Upper lobe of left lung (tissue), 4 donors: ENCODE measurements around the gene DCPS.

Experiments used
- EP300 ChIP-seq, 4 donors: sonication (generic); formaldehyde crosslinking; IDR thresholded peaks; one replicate each; pipeline ENCODE4 v1.5.1; 2017; ENCODE audit warnings: antibody characterized with exemption in 4 of 4, control low read depth in 2 of 4
- POLR2A ChIP-seq, 4 donors: fragments of 450-650 bp; IDR thresholded peaks; one replicate each; pipeline ENCODE4 v1.5.1; 2016 to 2017; ENCODE audit warnings: antibody characterized with exemption in 4 of 4, mild to moderate bottlenecking in 2 of 4
- TF ChIP-seq, protein P1 (sequence below), 6 experiments: fragments of 450-650 bp in 4 of 6; fragments of 200-600 bp in 2 of 6; sonication (generic) in 2 of 6; IDR thresholded peaks; one replicate each; pipeline ENCODE4 v1.5.1; 2016 to 2019; ENCODE audit warnings: antibody characterized with exemption in 6 of 6

DNA sequence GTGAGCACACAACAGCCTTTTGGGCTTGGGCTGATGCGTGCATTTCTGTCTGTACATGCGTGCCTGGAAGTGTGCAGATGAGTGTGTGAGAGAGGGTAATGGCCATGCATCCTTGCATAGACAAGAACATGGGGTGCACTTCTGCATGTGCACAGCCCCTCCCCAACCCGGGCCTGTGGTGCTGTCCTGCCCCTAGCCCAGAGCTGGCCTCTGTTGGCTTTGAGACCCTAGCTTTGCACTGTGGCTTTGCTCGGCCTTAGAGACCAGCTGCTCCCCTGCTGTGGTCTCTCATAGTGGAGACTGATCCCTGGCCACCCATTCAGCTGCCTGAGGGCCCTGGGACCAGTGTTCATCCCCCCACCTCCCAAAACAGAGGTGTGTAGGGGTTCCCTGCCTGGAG is 77.0 kb downstream of the DCPS start:
- TF ChIP-seq, protein P1, sequence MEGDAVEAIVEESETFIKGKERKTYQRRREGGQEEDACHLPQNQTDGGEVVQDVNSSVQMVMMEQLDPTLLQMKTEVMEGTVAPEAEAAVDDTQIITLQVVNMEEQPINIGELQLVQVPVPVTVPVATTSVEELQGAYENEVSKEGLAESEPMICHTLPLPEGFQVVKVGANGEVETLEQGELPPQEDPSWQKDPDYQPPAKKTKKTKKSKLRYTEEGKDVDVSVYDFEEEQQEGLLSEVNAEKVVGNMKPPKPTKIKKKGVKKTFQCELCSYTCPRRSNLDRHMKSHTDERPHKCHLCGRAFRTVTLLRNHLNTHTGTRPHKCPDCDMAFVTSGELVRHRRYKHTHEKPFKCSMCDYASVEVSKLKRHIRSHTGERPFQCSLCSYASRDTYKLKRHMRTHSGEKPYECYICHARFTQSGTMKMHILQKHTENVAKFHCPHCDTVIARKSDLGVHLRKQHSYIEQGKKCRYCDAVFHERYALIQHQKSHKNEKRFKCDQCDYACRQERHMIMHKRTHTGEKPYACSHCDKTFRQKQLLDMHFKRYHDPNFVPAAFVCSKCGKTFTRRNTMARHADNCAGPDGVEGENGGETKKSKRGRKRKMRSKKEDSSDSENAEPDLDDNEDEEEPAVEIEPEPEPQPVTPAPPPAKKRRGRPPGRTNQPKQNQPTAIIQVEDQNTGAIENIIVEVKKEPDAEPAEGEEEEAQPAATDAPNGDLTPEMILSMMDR (IDR thresholded peaks at IDR 0.05), result no peak
- no peak for TF ChIP-seq POLR2A (IDR thresholded peaks at IDR 0.05)
- no peak for TF ChIP-seq EP300 (IDR thresholded peaks at IDR 0.05)
